ENCODE measurements around the gene DPP9. TPM values are rescaled to one million over a fixed set of nuclear protein-coding genes. Genes with fewer than 3 reads are reported as not detected.

DPP9 gene
- total RNA-seq, 2 donors from 2014 or later, result 36.8 to 48.8 TPM

DNA sequence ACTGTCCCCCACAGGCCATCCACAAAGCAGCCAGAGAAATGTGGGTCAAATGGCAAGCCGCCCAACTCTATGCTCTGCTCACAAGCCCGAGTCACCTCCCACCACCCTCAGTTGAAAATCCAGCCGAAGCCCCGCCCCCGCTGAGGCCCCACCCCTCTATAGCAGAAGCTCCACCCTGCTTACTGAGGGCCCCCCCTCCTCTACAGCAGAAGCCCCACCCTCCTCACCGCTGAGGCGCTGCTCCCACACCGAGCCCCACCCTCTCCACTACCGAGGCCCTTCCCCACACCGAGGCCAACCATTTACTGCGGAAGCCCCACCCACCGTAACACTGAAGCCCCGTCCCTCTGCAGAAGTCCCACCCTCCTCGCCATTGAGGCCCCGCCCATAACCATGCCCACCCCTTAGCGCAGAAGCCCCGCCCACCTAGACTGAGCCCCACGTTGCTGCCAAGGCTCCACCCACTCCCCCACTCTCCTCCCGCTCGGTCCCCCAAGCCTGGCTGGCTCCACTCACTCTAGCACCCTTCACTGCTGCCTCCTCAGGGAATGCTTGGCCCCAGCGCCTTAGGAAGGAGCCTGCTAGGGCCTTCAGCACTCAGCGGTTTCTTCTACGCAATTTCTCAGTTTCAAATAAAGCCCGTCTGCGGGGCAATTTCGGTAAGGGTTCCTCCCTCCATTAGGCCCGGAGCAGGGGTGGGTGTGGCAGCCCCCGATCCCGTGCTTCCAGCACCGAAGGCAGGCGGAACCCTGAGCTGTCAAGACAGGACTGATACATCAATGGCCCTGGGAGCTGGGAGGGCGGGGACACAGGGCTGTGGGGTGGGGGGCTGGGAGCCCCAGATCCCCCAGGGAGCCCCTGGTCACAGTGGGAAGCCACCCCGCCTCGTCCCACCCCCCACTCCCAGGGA lies 44.5 kb downstream of the DPP9 start:
- WGBS, 2 experiments (ENCODE audit: insufficient coverage in 1 of 2, insufficient read length in 1 of 2), result 87 to 99% methylated on average over 17 to 33 of the region's 34 CpGs
- H3K27ac Mint-ChIP-seq, result peak overlapping the region; percentile 33
- no peaks in the 10 kb centered on the region for H3K9me3 ChIP-seq (ENCODE audit: control insufficient read depth, low read length)
- H3K4me1 ChIP-seq (ENCODE audit: control insufficient read depth, insufficient read depth, low read length), result no peaks in the 10 kb centered on the region
- H3K4me1 Mint-ChIP-seq, result no peaks in the 10 kb centered on the region
- no peaks in the 10 kb centered on the region for H3K27me3 Mint-ChIP-seq (ENCODE audit: insufficient read depth)
- H3K4me3 Mint-ChIP-seq, result no peak overlapping the region
- H3K36me3 ChIP-seq (ENCODE audit: control insufficient read depth, insufficient read depth, low read length), result peaks cover 26% of the 10 kb centered on the region
- H3K9ac ChIP-seq (ENCODE audit: extremely low read depth, low read length, poor library complexity, severe bottlenecking), result no peak overlapping the region
- H3K36me3 Mint-ChIP-seq (ENCODE audit: low read depth), result peaks cover 45% of the 10 kb centered on the region
- TF ChIP-seq, protein P1, sequence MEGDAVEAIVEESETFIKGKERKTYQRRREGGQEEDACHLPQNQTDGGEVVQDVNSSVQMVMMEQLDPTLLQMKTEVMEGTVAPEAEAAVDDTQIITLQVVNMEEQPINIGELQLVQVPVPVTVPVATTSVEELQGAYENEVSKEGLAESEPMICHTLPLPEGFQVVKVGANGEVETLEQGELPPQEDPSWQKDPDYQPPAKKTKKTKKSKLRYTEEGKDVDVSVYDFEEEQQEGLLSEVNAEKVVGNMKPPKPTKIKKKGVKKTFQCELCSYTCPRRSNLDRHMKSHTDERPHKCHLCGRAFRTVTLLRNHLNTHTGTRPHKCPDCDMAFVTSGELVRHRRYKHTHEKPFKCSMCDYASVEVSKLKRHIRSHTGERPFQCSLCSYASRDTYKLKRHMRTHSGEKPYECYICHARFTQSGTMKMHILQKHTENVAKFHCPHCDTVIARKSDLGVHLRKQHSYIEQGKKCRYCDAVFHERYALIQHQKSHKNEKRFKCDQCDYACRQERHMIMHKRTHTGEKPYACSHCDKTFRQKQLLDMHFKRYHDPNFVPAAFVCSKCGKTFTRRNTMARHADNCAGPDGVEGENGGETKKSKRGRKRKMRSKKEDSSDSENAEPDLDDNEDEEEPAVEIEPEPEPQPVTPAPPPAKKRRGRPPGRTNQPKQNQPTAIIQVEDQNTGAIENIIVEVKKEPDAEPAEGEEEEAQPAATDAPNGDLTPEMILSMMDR (conservative IDR thresholded peaks at IDR 0.05), result no peak
- DNase-seq, result peak; percentile 98
- H3K27me3 ChIP-seq (ENCODE audit: control insufficient read depth, insufficient read depth, low read length, poor library complexity, severe bottlenecking), result no peaks in the 10 kb centered on the region
- no peaks in the 10 kb centered on the region for H3K9me3 Mint-ChIP-seq
- no peak overlapping the region for H3K27ac ChIP-seq (ENCODE audit: low read depth, low read length)
- H3K4me3 ChIP-seq (ENCODE audit: low read length), result no peak overlapping the region

- Histone ChIP-seq H3K9ac (ENCODE audit: extremely low read depth, low read length, poor library complexity, severe bottlenecking) (no peak overlapping the region), H3K4me3 (ENCODE audit: low read length) (no peak overlapping the region), H3K36me3 (ENCODE audit: control insufficient read depth, insufficient read depth, low read length) (peaks cover 20% of the 10 kb centered on the region), H3K27ac (ENCODE audit: low read depth, low read length) (peak overlapping the region; percentile 63), H3K4me1 (ENCODE audit: control insufficient read depth, insufficient read depth, low read length) (peaks cover 6% of the 10 kb centered on the region), H3K27me3 (ENCODE audit: control insufficient read depth, insufficient read depth, low read length, poor library complexity, severe bottlenecking) (no peaks in the 10 kb centered on the region), H3K9me3 (ENCODE audit: control insufficient read depth, low read length) (no peaks in the 10 kb centered on the region)
- peaks cover 4% of the 10 kb centered on the region for H3K4me1 Mint-ChIP-seq
- H3K27me3 Mint-ChIP-seq (ENCODE audit: insufficient read depth), result no peaks in the 10 kb centered on the region
- H3K36me3 Mint-ChIP-seq (ENCODE audit: low read depth), result peaks cover 32% of the 10 kb centered on the region
- H3K27ac Mint-ChIP-seq, result peak overlapping the region; percentile 61
- 82 to 87% methylated on average over 8 to 17 of the region's 17 CpGs for WGBS, 2 experiments (ENCODE audit: insufficient coverage in 1 of 2, insufficient read length in 1 of 2)
- TF ChIP-seq, protein P1 (conservative IDR thresholded peaks at IDR 0.05), result peak; percentile 85
- no peak overlapping the region for H3K4me3 Mint-ChIP-seq
- peak; percentile 94 for DNase-seq
- no peaks in the 10 kb centered on the region for H3K9me3 Mint-ChIP-seq
These were observed 46.5 kb downstream of the DPP9 start for GRCh38 chr19:4676955-4677731.

GRCh38 chr19:4675346-4675745 lies 48.3 kb downstream of the DPP9 start:
- no peak overlapping the region for H3K4me3 ChIP-seq (ENCODE audit: low read length)
- TF ChIP-seq, protein P1 (conservative IDR thresholded peaks at IDR 0.05), result no peak
- no peak overlapping the region for H3K27ac ChIP-seq (ENCODE audit: low read depth, low read length)
- WGBS, 2 experiments (ENCODE audit: insufficient coverage in 1 of 2, insufficient read length in 1 of 2), result 92 to 94% methylated on average over 2 to 16 of the region's 16 CpGs
- peaks cover 25% of the 10 kb centered on the region for H3K36me3 Mint-ChIP-seq (ENCODE audit: low read depth)
- no peaks in the 10 kb centered on the region for H3K9me3 ChIP-seq (ENCODE audit: control insufficient read depth, low read length)
- peaks cover 15% of the 10 kb centered on the region for H3K36me3 ChIP-seq (ENCODE audit: control insufficient read depth, insufficient read depth, low read length)
- peaks cover 11% of the 10 kb centered on the region for H3K4me1 Mint-ChIP-seq
- no peak for DNase-seq
- H3K27ac Mint-ChIP-seq, result no peak overlapping the region
- H3K27me3 Mint-ChIP-seq (ENCODE audit: insufficient read depth), result no peaks in the 10 kb centered on the region
- no peaks in the 10 kb centered on the region for H3K27me3 ChIP-seq (ENCODE audit: control insufficient read depth, insufficient read depth, low read length, poor library complexity, severe bottlenecking)
- peaks cover 11% of the 10 kb centered on the region for H3K4me1 ChIP-seq (ENCODE audit: control insufficient read depth, insufficient read depth, low read length)
- no peak overlapping the region for H3K4me3 Mint-ChIP-seq
- no peak overlapping the region for H3K9ac ChIP-seq (ENCODE audit: extremely low read depth, low read length, poor library complexity, severe bottlenecking)
- no peaks in the 10 kb centered on the region for H3K9me3 Mint-ChIP-seq
